GM23338 (cell line): Measurements from ENCODE around the gene DNAJB12. TPM values are rescaled to one million over a fixed set of nuclear protein-coding genes. Genes with fewer than 3 reads are reported as not detected.

Source experiments
- ATAC-seq: fragments of 200-7000 bp; cut with Tn5 transposase; 3 replicates; pipeline ENCODE4 v1.9.1; 2020
- DNase-seq: peaks from one replicate; pipeline ENCODE4 v3.0.0-alpha.2; 2015; ENCODE audit warnings: low spot score
- H2AFZ ChIP-seq: fragments of 200-600 bp; sonication (generic); 2 replicates; pipeline ENCODE4 v1.8.0; 2016; ENCODE audit warnings: antibody characterized with exemption, mild to moderate bottlenecking, moderate library complexity
- H3F3A ChIP-seq: fragments of 200-600 bp; sonication (generic); replicated peaks from 2 replicates; pipeline ENCODE4 v1.8.0; 2017; ENCODE audit warnings: antibody characterized with exemption, mixed run types, low read depth
- H3K27ac ChIP-seq: fragments of 200-600 bp; sonication (generic); 2 replicates; pipeline ENCODE4 v1.6.1; 2016; ENCODE audit warnings: low read depth
- H3K27me3 ChIP-seq: fragments of 200-600 bp; sonication (generic); 2 replicates; pipeline ENCODE4 v1.8.0; 2016; ENCODE audit warnings: mild to moderate bottlenecking, mixed run types, moderate library complexity; ENCODE audit not compliant: insufficient read depth
- H3K36me3 ChIP-seq: fragments of 200-600 bp; sonication (generic); 2 replicates; pipeline ENCODE4 v1.8.0; 2016; ENCODE audit warnings: mild to moderate bottlenecking; ENCODE audit not compliant: insufficient read depth
- H3K4me1 ChIP-seq: fragments of 200-600 bp; sonication (generic); 2 replicates; pipeline ENCODE4 v1.8.0; 2016; ENCODE audit warnings: mild to moderate bottlenecking, moderate library complexity; ENCODE audit not compliant: insufficient read depth
- H3K4me2 ChIP-seq: fragments of 200-600 bp; sonication (generic); 2 replicates; pipeline ENCODE4 v1.7.1; 2017; ENCODE audit warnings: mixed run types
- H3K4me3 ChIP-seq: fragments of 200-600 bp; sonication (generic); 2 replicates; pipeline ENCODE4 v1.6.1; 2016; ENCODE audit warnings: mixed run types
- H3K79me2 ChIP-seq: fragments of 200-600 bp; sonication (generic); replicated peaks from 2 replicates; pipeline ENCODE4 v1.8.0; 2017; ENCODE audit warnings: mild to moderate bottlenecking; ENCODE audit not compliant: insufficient read depth
- H3K9me2 ChIP-seq: fragments of 200-600 bp; sonication (generic); 2 replicates; pipeline ENCODE4 v1.8.0; 2017; ENCODE audit not compliant: insufficient read depth
- H4K20me1 ChIP-seq: fragments of 200-600 bp; sonication (generic); replicated peaks from 2 replicates; pipeline ENCODE4 v1.8.0; 2017; ENCODE audit warnings: mild to moderate bottlenecking; ENCODE audit not compliant: insufficient read depth
- H3K27ac Mint-ChIP-seq: 2 replicates; pipeline ENCODE4 v1.8.0; 2020; ENCODE audit warnings: inconsistent platforms, mild to moderate bottlenecking, moderate library complexity, mixed read lengths
- H3K27me3 Mint-ChIP-seq: 3 replicates; pipeline ENCODE4 v1.8.0; 2022; ENCODE audit warnings: low read depth, mild to moderate bottlenecking, moderate library complexity, mixed read lengths, inconsistent platforms; ENCODE audit not compliant: insufficient read depth, poor library complexity
- H3K36me3 Mint-ChIP-seq: 3 replicates; pipeline ENCODE4 v1.8.0; 2021; ENCODE audit warnings: low read depth, mild to moderate bottlenecking, inconsistent platforms, moderate library complexity, mixed read lengths
- H3K4me1 Mint-ChIP-seq: 3 replicates; pipeline ENCODE4 v1.8.0; 2020; ENCODE audit warnings: mild to moderate bottlenecking, inconsistent platforms, mixed read lengths
- H3K4me3 Mint-ChIP-seq: 3 replicates; pipeline ENCODE4 v1.8.0; 2021; ENCODE audit warnings: moderate library complexity, mild to moderate bottlenecking, inconsistent platforms, mixed read lengths
- H3K9me3 Mint-ChIP-seq: 3 replicates; pipeline ENCODE4 v1.8.0; 2020; ENCODE audit warnings: moderate library complexity, mild to moderate bottlenecking, inconsistent platforms, mixed read lengths
- CREB1 ChIP-seq: fragments of 250-450 bp; sonication (Bioruptor Pico); IDR thresholded peaks from 2 replicates; pipeline ENCODE4 v1.5.0; 2020; ENCODE audit warnings: low read depth, mild to moderate bottlenecking, moderate library complexity
- CTCF ChIP-seq, 2 experiments: fragments of 200-600 bp in 1 of 2; sonication (generic) in 1 of 2; conservative IDR thresholded peaks; 2 replicates each; pipeline versions ENCODE4 v1.5.1 to v1.6.1; 2016 to 2017; ENCODE audit warnings: antibody characterized with exemption in 2 of 2, low read depth in 2 of 2, mild to moderate bottlenecking in 2 of 2, moderate library complexity in 1 of 2
- ETS1 ChIP-seq: IDR thresholded peaks from 2 replicates; pipeline ENCODE4 v1.6.1; 2016; ENCODE audit warnings: antibody characterized with exemption
- EZH2 ChIP-seq: fragments of 200-600 bp; sonication (generic); IDR thresholded peaks from one replicate; pipeline ENCODE4 v1.8.0; 2017; ENCODE audit warnings: antibody characterized with exemption, mild to moderate bottlenecking, low read depth; ENCODE audit not compliant: unreplicated experiment
- POLR2AphosphoS5 ChIP-seq: IDR thresholded peaks from 2 replicates; pipeline ENCODE4 v1.6.1; 2016; ENCODE audit warnings: antibody characterized with exemption, low read depth
- REST ChIP-seq: IDR thresholded peaks from one replicate; pipeline ENCODE4 v1.6.1; 2018; ENCODE audit warnings: antibody characterized with exemption; ENCODE audit not compliant: unreplicated experiment
- STAT1 ChIP-seq: IDR thresholded peaks from one replicate; pipeline ENCODE4 v1.6.1; 2016; ENCODE audit warnings: antibody characterized with exemption; ENCODE audit not compliant: unreplicated experiment
- ZNF331 ChIP-seq: fragments of 250-450 bp; sonication (Bioruptor Pico); IDR thresholded peaks from 2 replicates; pipeline ENCODE4 v1.5.0; 2020; ENCODE audit warnings: low read depth, mild to moderate bottlenecking, moderate library complexity
- polyA plus RNA-seq: library from polyadenylated mRNA; unstranded; fragments of >200 nt; fragmentation: Nextera tagmentation; extraction: Ambion mirVana; gene quantifications from 2 replicates; pipeline ENCODE4 v1.2.1, GENCODE V29; 2016
- total RNA-seq: library from RNA; depleted of rRNA; stranded (reverse); fragments of >200 nt; shearing (Covaris generic); gene quantifications from 2 replicates; pipeline ENCODE4 v1.2.3, GENCODE V29; 2014

DNAJB12 gene
- total and polyA plus RNA-seq, 2 experiments from 2014 or later: 12.8 to 16.0 TPM

GRCh38 chr10:72367301-72367960 is 12.7 kb upstream of the DNAJB12 start:
- no peak for ATAC-seq
- Histone ChIP-seq H2AFZ (no peak overlapping the region), H3K4me2 (no peak overlapping the region), H3K9me2 (no peaks in the 10 kb centered on the region), H3K4me3 (no peak overlapping the region), H3K4me1 (no peaks in the 10 kb centered on the region), H3F3A (no peaks in the 10 kb centered on the region), H4K20me1 (no peaks in the 10 kb centered on the region), H3K27ac (no peak overlapping the region), H3K79me2 (no peaks in the 10 kb centered on the region), H3K27me3 (no peaks in the 10 kb centered on the region), H3K36me3 (no peaks in the 10 kb centered on the region)
- H3K4me1 Mint-ChIP-seq: peaks cover 5% of the 10 kb centered on the region; the same call in 1 of the 3 replicates
- peaks cover 3% of the 10 kb centered on the region; the same call in 2 of the 3 replicates for H3K36me3 Mint-ChIP-seq
- no peak overlapping the region for H3K27ac Mint-ChIP-seq
- TF ChIP-seq CTCF (conservative IDR thresholded peaks at IDR 0.05; ENCODE audit: low read depth in 2 of 2): no peak
- TF ChIP-seq EZH2: no peak
- no peak for TF ChIP-seq POLR2AphosphoS5
- TF ChIP-seq REST: no peak
- no peak for TF ChIP-seq STAT1
- TF ChIP-seq ZNF331: no peak
- TF ChIP-seq ETS1: no peak
- no peak for TF ChIP-seq CREB1 (CRISPR knock-in tag)
- H3K27me3 Mint-ChIP-seq: peaks cover 7% of the 10 kb centered on the region
- no peaks in the 10 kb centered on the region for H3K9me3 Mint-ChIP-seq
- no peak overlapping the region for H3K4me3 Mint-ChIP-seq
- DNase-seq: no peak
